Measurements from ENCODE around the gene NBAS.
A peak's percentile ranks its signal among the peaks of the same experiment; 100 is the strongest.

The NBAS gene

GRCh38 chr2:15155959-15156574, 405.1 kb downstream of the NBAS start:
- DNase-seq: no peak

- DNase-seq: no peak
These were observed 406.8 kb downstream of the NBAS start for GRCh38 chr2:15154297-15154696.

DNA sequence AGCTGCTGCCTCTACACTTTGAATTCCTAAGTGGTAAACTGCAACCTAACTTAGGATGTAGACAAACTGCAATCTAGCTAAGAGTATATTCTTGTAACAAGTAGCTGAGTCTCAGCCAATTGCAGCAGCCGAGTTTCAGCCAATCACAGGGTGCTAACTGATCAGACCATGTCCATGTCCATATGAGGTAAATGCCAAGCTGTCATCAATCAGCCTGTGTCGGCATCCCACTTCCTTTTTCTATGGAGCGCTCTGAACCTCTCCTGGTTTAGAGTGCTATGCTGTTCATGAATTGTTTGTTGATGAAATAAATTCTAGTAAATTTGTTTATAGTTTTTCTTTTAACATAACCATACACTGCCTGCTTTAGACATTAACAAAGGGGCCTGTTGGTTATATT, 408.8 kb downstream of the NBAS start:
- DNase-seq: no peak

- no peak for DNase-seq
These were observed 412.1 kb downstream of the NBAS start for GRCh38 chr2:15149063-15149462.

- DNase-seq: no peak
These were observed 413.5 kb downstream of the NBAS start for GRCh38 chr2:15147591-15147990.

GRCh38 chr2:15146960-15147359, 414.2 kb downstream of the NBAS start:
- no peak for DNase-seq

DNA sequence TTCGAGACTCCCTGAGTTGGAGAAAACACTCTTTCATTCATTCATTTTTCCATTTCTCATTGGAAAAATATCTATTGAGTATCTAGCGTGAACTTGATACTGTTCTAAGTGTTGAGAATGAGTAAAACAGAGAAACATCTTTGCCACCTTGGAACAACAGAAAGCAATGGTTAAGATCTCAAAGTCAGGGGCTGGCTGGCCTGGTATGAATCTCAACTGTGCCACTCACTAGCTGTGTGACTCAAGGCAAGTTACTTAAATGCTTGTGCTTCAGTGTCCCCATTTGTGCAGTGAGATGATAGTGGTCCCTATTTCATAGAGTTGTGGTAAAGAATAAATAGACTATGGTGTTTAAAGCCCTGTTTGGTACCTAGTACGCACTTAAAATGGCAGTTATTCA, 415.2 kb downstream of the NBAS start:
- no peak for DNase-seq

DNA sequence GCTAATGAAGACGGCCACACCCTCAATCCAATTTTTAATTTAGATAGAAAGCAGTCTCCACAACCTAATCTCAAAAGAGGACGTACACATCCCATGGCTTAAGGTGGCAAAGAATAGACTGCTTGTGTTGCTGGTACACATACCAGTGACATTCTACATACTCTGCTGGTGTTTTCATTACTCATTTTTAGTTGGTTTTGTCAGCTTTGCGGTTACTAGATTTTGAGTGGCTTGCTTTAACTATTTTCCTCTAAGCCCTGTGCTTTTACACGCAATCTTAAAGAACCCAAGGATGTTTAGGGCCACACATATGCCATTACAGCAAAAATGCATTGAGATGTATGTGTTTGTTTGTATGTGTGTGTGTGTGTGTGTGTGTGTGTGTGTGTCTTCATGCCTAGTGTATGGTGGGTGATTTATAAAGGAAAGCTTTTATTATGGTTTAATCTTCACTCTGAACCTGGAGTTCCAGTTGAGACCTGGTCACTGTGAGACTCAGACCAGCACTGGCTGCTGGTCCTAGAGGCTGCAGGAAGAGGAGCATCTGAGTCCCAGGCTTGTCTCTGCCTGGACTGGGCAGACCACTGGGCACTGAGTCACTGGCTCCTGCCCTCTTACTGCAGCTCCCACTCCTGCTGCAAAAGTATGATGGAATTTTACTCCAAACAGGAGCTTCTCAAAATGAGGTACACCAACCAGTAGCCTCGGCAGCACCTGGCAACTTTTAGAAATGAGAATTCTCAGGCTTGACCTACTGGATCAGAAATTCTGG, 415.9 kb downstream of the NBAS start:
- no peak for DNase-seq

GRCh38 chr2:15142069-15142689, 419.0 kb downstream of the NBAS start:
- peak; percentile 46 for DNase-seq

- DNase-seq: no peak
These were observed 419.9 kb downstream of the NBAS start for GRCh38 chr2:15141211-15141610.

- no peak for DNase-seq
These were observed 424.5 kb downstream of the NBAS start for GRCh38 chr2:15136639-15137038.

GRCh38 chr2:15134957-15135356, 426.2 kb downstream of the NBAS start:
- no peak for DNase-seq

GRCh38 chr2:15133461-15133860, 427.7 kb downstream of the NBAS start:
- no peak for DNase-seq

- DNase-seq: no peak
These were observed 432.3 kb downstream of the NBAS start for GRCh38 chr2:15128846-15129245.

- no peak for DNase-seq
These were observed 433.3 kb downstream of the NBAS start for GRCh38 chr2:15127876-15128275.

- DNase-seq: no peak
These were observed 433.8 kb downstream of the NBAS start for GRCh38 chr2:15127301-15127700.

DNA sequence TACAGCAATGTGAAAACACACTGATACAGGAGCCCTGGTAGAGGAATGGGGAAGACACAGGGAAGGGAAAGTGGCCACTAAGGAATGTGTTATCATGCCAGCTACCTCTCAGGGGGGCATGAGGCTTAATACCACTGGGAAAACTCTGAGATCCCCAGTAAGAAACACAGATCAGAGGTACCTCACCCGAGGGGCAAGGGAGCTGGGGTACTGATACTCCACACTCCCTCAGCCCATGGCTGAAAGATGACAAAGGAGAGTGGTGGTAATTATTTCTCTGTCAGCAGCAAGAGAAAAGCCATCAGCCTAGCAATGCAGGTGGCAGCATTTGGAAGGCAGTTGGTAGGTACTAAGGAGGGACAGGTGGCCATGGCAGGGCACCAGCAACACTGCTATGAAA, 434.8 kb downstream of the NBAS start:
- DNase-seq: no peak

DNA sequence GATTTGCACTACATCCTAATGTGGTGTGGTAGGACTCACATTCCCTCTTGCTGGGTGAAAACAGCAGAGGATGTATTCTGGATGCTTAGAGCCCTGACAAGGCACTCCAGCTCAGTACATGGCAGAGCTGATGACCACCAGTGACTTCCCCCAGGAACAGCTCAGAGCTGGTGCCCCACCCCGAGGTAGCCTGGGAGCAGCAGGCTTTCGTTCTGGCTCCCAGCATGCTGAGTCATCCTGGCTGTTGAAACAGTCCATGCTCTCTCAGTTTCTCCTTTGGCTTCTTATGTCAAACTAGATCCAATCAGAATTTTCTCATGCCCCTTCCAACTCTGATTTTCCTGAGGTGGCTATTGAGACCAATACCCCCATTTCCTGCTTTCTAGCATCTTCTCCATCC, 438.2 kb downstream of the NBAS start:
- DNase-seq: no peak

GRCh38 chr2:15120631-15121030, 440.5 kb downstream of the NBAS start:
- no peak for DNase-seq

DNA sequence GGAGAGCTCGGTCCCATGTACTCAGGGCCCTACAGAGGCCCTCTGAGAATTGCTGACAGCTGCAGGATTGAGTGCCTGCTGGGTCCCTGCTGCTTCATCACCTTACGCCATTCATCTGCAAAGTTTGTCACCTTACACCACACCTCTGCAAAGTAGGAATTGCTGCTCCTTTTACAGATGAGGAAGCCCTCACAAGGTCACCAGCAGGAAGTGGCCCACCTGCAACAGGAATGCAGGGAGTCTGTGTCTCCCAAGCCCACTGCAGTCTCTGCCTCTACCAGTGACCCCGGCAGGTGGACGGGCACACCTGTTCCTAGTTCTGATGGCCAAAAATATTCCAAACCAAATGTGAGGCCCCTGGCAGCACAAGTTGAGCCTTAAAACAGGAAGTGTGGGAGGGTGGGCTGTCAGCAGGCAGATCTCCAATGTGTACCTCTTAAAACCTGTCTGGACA, 441.4 kb downstream of the NBAS start:
- DNase-seq: no peak

DNA sequence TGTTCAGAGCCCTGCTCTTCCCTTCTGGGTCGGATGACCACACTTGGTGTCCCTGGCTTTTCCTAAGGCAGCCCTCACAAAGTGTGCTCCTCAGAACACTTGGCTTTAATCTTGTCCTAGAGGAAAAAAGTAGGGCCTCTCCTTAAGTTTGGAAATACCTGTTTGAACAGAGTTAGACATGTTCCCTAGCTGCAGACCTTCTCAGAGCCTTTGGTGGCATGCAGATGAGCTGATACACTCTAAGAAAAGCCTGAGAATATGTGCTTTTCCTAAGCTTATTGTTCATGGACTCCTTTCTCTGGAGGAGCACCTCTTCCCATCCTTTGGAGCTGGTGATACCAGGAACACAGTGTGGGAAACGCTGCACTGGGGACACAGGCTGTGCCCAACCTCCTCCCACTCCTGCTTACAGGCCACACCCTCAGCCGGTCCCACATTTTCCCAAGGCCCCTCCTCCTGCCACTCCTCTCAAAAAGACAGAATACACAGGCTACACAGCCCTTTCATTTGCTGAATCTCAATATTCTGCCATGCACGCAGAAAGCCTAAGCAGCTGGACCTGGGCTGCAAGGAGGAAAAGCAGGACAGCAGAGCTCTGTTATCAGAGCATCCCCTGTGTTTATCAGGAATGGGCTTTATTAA, 443.6 kb downstream of the NBAS start:
- DNase-seq: no peak

All from activated gamma-delta T cell treated with Interleukin-2 at 50 U/mL for 16 hours (primary cell).